ENCODE data around the gene VAC14.

VAC14 gene

DNA sequence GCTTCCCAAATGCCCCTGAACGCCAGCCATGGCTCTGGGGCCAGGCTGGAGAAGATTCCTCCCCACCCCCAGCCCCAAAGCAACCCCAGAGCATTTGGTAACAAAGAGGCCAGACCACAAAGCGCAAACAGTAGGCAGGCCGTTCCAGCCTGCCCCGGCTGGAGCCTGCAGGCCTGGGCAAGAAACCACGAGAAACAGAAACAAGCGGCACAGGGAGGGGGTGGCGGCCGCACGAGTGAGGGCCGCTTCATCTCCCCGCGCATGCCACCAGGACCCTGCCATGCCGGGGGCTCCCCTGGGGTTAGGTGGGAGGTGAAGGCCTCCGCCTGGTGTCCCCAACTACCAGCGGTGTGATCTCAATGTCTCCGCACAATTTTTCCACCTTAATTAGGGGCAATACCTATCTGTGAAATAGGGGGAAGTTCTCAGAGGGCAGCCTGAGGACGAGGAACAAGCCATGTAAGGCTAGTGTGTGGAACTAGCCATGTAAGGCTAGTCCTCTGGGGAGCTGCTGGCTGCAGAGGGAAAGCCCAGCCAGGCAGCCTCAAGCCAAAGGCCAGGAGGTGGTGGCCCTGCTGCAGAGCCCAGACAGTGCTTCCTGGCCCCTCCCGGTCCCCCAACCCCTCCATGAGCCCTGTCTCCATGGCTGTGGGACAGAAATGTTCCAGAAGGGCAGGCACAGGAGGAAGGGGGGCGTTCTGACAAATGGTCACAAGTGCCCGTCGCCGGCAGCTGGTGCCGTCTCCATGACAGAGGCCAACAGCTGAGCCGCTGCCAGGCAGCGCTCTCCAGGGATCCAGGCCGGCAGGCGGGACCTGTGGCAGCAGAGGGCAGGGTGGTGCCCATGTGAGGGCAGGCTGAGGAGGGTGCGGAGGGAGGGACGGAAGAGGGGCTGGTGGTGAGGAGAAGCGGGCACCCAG is 100.6 kb downstream of the VAC14 start:
- Histone ChIP-seq H3K4me3 (ENCODE audit: low read length) (no peak overlapping the region), H3K9me3 (replicated peaks; ENCODE audit: low read length) (no peaks in the 10 kb centered on the region), H3K36me3 (ENCODE audit: insufficient read depth, low read length) (peaks cover 4% of the 10 kb centered on the region), H3K4me2 (ENCODE audit: low read length) (peak overlapping the region; percentile 31), H3K4me1 (ENCODE audit: control insufficient read depth, insufficient read depth, low read length) (peaks cover 90% of the 10 kb centered on the region), H3K27me3 (ENCODE audit: control insufficient read depth, insufficient read depth, low read length) (no peaks in the 10 kb centered on the region), H3K9ac (ENCODE audit: low read depth, low read length) (peak overlapping the region; percentile 77)

DNA sequence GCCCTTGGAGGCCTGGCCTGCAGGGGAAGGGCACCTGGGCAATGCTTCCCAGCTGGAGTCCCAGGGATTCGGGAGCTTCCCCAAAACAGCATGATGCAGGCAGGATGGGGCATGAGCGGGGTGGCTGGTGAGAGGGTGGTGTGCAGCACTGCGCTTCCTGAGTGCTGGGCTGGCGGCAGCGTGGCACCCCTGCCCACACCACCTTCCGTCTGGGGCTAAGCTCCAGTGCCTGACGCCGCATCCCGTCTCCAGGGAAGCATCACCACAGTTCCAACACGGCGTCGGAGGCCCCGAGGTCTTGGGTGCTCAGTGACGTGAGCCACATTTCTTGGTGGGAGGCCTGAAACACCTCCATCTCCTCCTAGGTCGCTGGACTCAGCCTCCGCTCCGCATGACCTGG is 101.3 kb downstream of the VAC14 start:
- H3K4me1 ChIP-seq (ENCODE audit: control insufficient read depth, insufficient read depth, low read length), result peaks cover 90% of the 10 kb centered on the region
- H3K9ac ChIP-seq (ENCODE audit: low read depth, low read length), result peak overlapping the region; percentile 77
- H3K9me3 ChIP-seq (replicated peaks; ENCODE audit: low read length), result no peaks in the 10 kb centered on the region
- peak overlapping the region; percentile 5 for H3K4me2 ChIP-seq (ENCODE audit: low read length)
- H3K36me3 ChIP-seq (ENCODE audit: insufficient read depth, low read length), result peaks cover 4% of the 10 kb centered on the region
- H3K27me3 ChIP-seq (ENCODE audit: control insufficient read depth, insufficient read depth, low read length), result no peaks in the 10 kb centered on the region
- H3K4me3 ChIP-seq (ENCODE audit: low read length), result no peak overlapping the region

DNA sequence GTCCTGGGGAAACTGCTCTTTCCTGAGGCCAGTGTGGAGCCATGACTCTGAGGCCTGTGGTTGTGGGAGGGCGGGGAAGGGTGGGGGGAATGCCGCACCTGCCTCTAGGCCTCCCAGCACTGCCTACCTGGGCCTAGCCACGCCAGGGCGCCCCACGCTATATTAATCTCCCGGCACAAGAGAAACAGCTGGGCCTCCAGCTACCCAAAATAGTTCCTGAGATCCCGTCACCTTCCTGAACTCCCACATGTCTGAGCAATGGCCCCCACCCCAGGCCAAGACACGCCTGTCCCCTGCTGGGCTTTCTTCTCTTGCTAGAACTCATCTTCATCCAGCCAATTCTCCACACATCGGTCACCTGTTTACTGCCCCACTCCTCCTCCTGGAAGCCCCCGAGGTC is 102.1 kb downstream of the VAC14 start:
- peaks cover 4% of the 10 kb centered on the region for H3K36me3 ChIP-seq (ENCODE audit: insufficient read depth, low read length)
- H3K4me1 ChIP-seq (ENCODE audit: control insufficient read depth, insufficient read depth, low read length), result peaks cover 90% of the 10 kb centered on the region
- H3K27me3 ChIP-seq (ENCODE audit: control insufficient read depth, insufficient read depth, low read length), result no peaks in the 10 kb centered on the region
- no peak overlapping the region for H3K4me3 ChIP-seq (ENCODE audit: low read length)
- no peaks in the 10 kb centered on the region for H3K9me3 ChIP-seq (replicated peaks; ENCODE audit: low read length)
- no peak overlapping the region for H3K9ac ChIP-seq (ENCODE audit: low read depth, low read length)
- H3K4me2 ChIP-seq (ENCODE audit: low read length), result no peak overlapping the region

DNA sequence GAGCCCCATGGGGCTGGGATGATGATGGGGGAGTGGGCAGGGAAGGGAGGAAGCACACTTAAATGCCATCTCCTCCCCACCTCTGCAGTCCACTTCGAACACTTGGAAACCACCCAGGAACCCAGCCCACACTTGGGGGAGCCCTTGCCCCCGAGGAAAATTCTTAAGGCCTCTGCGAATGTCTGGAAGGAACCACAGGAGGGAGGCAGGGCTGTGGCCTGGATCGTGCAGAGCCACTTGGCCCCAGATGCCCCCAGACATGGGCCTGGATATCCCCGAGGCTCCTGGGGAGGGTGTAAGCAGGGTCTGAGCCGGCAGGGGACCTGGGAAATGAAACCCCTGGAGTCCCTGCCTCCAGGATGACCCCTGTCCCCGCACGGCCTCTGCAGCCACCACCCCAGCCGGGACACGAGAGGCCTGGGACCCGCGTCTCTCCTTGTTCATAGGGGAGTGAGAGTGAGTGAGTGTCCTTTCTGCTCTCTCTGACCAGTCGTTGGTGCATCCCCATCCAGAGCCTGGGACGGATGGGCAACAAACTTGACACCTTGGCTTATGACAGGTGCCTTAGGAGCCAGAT is 103.3 kb downstream of the VAC14 start:
- Histone ChIP-seq H3K4me3 (ENCODE audit: low read length) (no peak overlapping the region), H3K27me3 (ENCODE audit: control insufficient read depth, insufficient read depth, low read length) (no peaks in the 10 kb centered on the region), H3K4me2 (ENCODE audit: low read length) (no peak overlapping the region), H3K9me3 (replicated peaks; ENCODE audit: low read length) (no peaks in the 10 kb centered on the region), H3K9ac (ENCODE audit: low read depth, low read length) (peak overlapping the region; percentile 49), H3K36me3 (ENCODE audit: insufficient read depth, low read length) (peaks cover 4% of the 10 kb centered on the region), H3K4me1 (ENCODE audit: control insufficient read depth, insufficient read depth, low read length) (peaks cover 90% of the 10 kb centered on the region)

DNA sequence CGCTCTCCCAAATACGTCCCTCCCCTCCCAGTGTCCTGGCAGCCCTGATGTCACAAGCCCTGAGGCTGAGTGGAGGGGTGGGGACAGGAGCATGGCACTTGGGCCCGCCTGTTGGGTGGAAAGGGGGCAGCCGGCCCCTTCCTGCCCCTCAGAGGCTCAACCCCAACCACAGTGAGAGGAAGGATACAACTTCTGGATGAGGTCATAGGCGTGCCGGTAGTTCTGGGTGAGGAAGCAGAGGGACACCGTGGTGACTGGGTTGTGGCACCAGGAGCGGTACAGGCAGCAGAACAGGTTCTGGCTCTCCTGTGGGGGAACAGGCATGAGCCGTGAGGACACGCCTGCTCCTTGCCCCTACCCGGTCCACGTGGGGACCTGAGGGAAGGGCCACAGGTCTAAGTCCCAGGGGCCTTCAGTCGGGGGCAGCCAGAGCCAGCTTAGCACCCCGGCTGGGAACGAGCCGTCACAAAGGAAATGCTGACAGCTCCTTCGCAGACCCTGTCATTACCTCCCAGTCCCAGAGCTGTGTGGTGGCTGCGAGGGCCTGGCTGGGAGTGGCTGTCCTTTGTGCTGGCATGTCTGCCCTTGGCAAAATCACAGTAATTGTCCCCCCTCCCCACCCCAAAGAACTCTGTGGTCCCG is 103.9 kb downstream of the VAC14 start:
- no peak overlapping the region for H3K4me3 ChIP-seq (ENCODE audit: low read length)
- H3K36me3 ChIP-seq (ENCODE audit: insufficient read depth, low read length), result peaks cover 4% of the 10 kb centered on the region
- H3K9me3 ChIP-seq (replicated peaks; ENCODE audit: low read length), result no peaks in the 10 kb centered on the region
- peaks cover 90% of the 10 kb centered on the region for H3K4me1 ChIP-seq (ENCODE audit: control insufficient read depth, insufficient read depth, low read length)
- H3K4me2 ChIP-seq (ENCODE audit: low read length), result no peak overlapping the region
- H3K27me3 ChIP-seq (ENCODE audit: control insufficient read depth, insufficient read depth, low read length), result no peaks in the 10 kb centered on the region
- H3K9ac ChIP-seq (ENCODE audit: low read depth, low read length), result peak overlapping the region; percentile 49

DNA sequence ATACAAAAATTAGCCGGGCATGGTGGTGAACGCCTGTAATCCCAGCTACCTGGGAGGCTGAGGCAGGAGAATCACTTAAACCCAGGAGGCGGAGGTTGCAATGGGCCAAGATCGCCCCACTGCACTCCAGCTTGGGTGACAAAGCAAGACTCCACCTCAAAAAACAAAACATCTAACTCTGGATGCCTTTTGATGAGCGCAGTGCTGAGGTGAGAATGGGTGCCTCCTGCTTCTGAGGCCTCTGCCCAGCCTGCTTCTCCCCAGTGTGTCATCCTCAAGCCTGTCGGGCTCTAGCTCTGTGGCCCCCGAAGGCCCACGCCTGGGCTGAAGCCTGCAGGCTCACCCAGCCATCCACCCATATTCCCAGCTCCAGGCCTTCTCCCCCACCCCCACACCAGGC is 104.6 kb downstream of the VAC14 start:
- H3K9me3 ChIP-seq (replicated peaks; ENCODE audit: low read length), result no peaks in the 10 kb centered on the region
- peak overlapping the region; percentile 49 for H3K9ac ChIP-seq (ENCODE audit: low read depth, low read length)
- peaks cover 90% of the 10 kb centered on the region for H3K4me1 ChIP-seq (ENCODE audit: control insufficient read depth, insufficient read depth, low read length)
- H3K4me3 ChIP-seq (ENCODE audit: low read length), result no peak overlapping the region
- no peaks in the 10 kb centered on the region for H3K27me3 ChIP-seq (ENCODE audit: control insufficient read depth, insufficient read depth, low read length)
- no peak overlapping the region for H3K4me2 ChIP-seq (ENCODE audit: low read length)
- H3K36me3 ChIP-seq (ENCODE audit: insufficient read depth, low read length), result peaks cover 4% of the 10 kb centered on the region

DNA sequence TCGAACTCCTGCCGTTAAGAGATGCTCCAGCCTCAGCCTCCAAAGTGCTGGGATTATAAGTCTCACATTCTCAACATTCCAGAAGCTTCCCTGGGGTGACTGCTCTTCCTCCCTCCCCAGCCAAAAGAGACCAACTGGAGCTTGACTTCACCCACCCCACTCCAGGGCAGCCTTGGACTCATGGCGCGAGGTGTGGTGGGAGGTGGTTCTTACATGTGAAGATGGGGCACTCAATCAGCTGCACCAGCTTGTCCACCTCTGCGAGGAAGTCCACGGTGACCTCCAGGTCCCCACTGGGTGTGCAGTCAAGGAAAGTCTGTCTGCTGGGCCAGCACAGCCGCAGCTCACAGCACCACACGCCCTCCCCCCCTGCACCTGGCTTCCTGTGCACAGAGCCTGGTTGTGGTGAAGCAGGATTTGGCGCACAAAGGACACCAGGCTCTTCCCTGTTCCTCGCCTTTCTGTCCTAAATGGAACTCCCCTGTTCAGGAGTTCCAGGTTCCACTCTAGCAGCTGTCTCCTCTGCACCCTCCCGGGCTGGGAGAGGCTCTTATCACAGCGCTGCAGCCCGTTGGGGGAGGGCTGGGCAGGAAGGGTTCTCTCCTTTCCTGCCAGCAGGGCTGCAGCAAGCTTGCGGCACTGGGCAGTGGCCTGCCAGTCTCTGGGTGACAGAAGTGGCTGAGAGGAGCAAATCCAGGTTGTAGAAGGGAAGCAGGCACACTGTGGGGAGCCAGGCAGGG is 105.5 kb downstream of the VAC14 start:
- Histone ChIP-seq H3K9ac (ENCODE audit: low read depth, low read length) (peak overlapping the region; percentile 28), H3K27me3 (ENCODE audit: control insufficient read depth, insufficient read depth, low read length) (no peaks in the 10 kb centered on the region), H3K9me3 (replicated peaks; ENCODE audit: low read length) (no peaks in the 10 kb centered on the region), H3K4me2 (ENCODE audit: low read length) (peak overlapping the region; percentile 26), H3K4me1 (ENCODE audit: control insufficient read depth, insufficient read depth, low read length) (peaks cover 90% of the 10 kb centered on the region), H3K36me3 (ENCODE audit: insufficient read depth, low read length) (peaks cover 4% of the 10 kb centered on the region), H3K4me3 (ENCODE audit: low read length) (no peak overlapping the region)

DNA sequence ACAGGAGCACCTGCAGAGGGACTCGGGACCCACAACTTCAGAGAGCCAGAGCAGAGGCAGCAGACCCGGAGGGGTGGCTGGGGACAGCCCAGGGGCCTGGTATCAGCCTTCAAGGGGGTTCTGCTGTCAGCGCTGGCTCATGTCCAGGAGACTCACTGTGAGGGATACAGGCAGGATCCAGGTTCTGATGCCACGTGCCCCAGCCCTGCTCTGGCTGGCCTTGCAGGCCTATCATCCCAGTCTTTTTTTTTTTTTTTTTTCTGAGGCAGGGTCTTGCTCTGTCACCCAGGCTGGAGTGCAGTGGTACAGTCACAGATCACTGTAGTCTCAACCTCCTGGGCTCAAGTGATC is 106.1 kb downstream of the VAC14 start:
- Histone ChIP-seq H3K36me3 (ENCODE audit: insufficient read depth, low read length) (peaks cover 4% of the 10 kb centered on the region), H3K27me3 (ENCODE audit: control insufficient read depth, insufficient read depth, low read length) (no peaks in the 10 kb centered on the region), H3K9me3 (replicated peaks; ENCODE audit: low read length) (no peaks in the 10 kb centered on the region), H3K4me2 (ENCODE audit: low read length) (no peak overlapping the region), H3K4me3 (ENCODE audit: low read length) (no peak overlapping the region), H3K9ac (ENCODE audit: low read depth, low read length) (peak overlapping the region; percentile 73), H3K4me1 (ENCODE audit: control insufficient read depth, insufficient read depth, low read length) (peaks cover 91% of the 10 kb centered on the region)

DNA sequence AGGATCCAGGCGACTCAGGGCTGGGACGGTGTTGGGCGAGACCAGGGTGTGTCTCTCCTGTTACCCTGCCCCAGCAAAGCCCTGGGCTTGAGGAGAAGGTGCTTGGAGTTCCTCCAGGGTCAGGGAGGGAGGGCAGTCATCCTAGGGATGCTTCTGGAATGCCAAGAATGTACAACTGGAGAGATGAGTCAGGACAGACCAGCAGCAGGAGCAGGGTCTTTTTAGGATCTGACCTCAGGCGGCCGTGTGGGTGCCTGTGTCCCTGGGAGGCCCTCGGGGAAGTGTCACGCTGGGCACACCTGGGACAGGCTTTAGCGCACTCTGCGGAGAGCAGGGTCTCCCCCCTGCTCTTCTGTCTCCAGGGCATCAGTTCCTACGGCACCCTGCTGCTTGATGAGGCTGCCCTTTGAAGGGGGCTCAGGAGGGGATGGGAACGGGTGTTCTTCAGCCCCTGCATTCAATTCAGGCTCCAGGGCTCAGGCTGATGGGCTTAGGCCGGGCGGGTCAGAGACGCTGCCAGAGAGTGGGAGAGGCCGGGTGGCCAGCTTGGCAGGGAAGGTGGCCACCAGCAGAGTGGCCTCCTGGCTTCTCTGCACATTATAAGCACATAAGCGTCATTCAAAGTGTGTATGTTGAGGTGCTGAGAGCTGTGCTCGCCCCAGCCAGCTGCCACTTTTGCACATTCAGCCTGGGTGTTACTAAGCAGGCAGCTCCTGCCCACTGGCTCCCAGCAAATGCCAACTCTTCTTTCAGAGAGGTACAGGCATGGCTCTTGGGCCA is 106.7 kb downstream of the VAC14 start:
- no peaks in the 10 kb centered on the region for H3K27me3 ChIP-seq (ENCODE audit: control insufficient read depth, insufficient read depth, low read length)
- no peaks in the 10 kb centered on the region for H3K9me3 ChIP-seq (replicated peaks; ENCODE audit: low read length)
- H3K4me1 ChIP-seq (ENCODE audit: control insufficient read depth, insufficient read depth, low read length), result peaks cover 91% of the 10 kb centered on the region
- H3K9ac ChIP-seq (ENCODE audit: low read depth, low read length), result peak overlapping the region; percentile 80
- H3K4me2 ChIP-seq (ENCODE audit: low read length), result peak overlapping the region; percentile 56
- H3K36me3 ChIP-seq (ENCODE audit: insufficient read depth, low read length), result peaks cover 4% of the 10 kb centered on the region
- H3K4me3 ChIP-seq (ENCODE audit: low read length), result peak overlapping the region; percentile 38

DNA sequence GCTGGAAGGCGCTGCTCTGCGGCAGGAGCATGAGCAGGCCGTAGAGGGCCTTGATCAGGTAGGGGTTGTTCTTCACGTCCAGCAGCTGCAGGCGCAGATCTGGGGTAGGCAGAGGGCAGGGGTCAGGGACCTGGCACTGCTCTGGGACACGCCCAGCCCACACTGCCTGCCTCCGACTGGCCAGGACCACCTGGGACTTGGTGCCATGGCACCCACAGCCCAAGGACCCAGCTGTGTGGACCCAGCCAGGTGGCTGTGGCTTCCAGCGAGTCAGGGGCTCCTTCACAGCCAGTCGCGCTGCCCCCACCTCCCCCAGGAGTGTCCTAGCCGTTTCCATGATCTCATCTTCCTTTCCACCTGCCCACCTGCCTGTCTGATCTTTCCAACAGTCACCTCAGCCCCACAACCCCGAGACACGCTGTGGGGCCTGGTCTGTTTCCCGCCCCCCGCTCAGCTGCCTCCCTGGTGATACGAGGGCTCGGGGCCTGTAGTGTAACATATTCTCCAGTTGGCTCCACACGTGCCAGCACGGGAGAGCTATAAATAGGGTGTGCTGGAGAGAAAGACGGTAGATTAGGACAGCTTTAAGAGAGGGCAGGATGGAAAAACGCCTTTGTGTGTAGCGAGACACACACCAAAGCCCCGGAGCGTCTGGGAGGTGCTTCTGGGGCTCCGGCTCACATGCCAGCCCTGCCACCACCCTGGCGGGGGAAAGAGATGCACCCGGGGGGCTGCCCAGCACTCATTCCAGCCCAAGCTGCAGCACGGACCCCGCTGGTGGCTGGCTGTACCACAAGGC is 107.9 kb downstream of the VAC14 start:
- peaks cover 97% of the 10 kb centered on the region for H3K4me1 ChIP-seq (ENCODE audit: control insufficient read depth, insufficient read depth, low read length)
- peak overlapping the region; percentile 80 for H3K9ac ChIP-seq (ENCODE audit: low read depth, low read length)
- H3K4me3 ChIP-seq (ENCODE audit: low read length), result no peak overlapping the region
- no peaks in the 10 kb centered on the region for H3K9me3 ChIP-seq (replicated peaks; ENCODE audit: low read length)
- H3K36me3 ChIP-seq (ENCODE audit: insufficient read depth, low read length), result no peaks in the 10 kb centered on the region
- no peaks in the 10 kb centered on the region for H3K27me3 ChIP-seq (ENCODE audit: control insufficient read depth, insufficient read depth, low read length)
- peak overlapping the region; percentile 56 for H3K4me2 ChIP-seq (ENCODE audit: low read length)

All from skeletal muscle satellite cell (primary cell).